GM21717 (cell line): ENCODE measurements around the gene IL1RAP.

Source experiments
- ATAC-seq: cut with Tn5 transposase; IDR thresholded peaks from one replicate; pipeline ENCODE4 v1.9.1; 2021; ENCODE audit warnings: mild to moderate bottlenecking, moderate library complexity; ENCODE audit not compliant: unreplicated experiment

The IL1RAP gene

DNA sequence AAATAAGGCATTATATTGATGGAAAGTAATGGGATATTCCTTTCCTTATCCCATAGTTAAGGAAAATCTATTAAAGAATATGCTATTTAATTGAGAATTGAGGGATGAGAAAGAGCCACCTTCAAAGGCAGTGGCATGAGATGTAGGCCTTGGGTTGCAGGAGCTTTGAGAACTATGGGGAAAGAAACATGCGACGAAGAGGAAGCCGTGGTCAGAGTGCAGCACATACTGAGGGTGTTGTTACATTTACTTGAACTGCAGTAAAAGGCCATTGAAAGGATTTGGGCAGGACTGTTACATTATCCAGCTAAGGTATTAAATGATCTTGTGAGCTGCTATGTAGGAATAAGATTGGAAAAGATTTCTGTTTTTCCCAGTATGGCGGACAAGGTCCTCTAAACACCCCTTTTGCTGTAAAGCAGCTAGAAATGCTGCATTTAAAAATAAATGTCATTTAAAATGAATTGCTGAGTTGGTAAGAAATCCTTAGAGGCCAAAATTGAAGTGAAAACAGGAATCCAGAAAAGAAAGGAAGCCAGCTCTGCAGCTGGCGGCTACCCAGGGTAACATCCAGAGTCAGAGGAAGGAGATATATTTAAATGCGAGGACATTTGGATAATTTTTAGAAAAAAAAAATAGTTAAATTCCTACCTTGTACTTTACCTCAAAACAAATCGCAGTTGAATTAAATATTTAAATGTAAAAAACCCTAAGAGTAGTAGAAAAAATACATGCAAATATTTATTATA is 61.7 kb downstream of the IL1RAP start:
- ATAC-seq: no peak

DNA sequence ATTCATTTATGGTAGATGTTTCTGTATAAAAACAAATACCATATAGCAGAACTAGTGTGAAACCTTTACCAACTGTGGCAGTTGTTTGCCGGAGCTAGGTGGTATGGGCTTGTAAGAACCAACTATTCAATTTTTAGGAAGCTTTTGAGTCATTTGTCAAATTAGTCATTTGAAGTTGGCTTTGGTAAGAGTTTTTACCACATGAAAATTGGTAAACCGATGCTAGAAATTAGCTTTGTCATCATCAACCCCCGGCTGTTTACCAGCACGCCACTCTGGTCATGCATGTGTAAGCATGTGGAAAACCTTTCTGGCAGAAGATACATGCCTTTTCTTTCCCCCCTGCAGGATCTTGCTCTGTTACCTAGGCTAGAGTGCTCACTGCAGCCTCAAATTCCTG is 63.3 kb downstream of the IL1RAP start:
- ATAC-seq: no peak

DNA sequence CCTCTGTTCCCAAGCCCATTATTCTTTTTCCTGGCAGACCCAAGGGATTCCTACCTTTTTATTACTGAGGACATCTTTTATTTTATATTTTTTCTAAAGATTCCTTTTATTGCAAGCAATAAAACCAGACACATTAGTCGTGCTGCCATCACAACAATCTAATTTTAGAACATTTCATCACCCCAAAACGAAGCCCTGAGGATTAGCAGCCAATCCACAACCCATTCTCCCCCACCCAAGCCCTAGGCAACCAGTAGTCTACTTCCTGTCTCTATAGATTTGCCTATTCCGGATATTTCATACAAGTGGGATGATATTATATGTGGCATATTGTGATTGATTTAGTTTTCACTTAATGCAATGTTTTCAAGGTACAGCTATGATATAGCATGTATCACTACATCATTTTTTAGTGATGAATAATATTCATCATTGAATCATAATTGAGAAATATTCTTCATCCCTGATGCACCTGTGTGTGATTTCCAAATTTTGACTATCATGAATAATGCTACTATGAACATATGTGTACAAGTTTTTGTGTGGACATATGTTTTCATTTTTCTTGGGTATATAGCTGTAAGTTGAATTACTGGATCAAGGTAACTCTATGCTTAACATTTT is 65.7 kb downstream of the IL1RAP start:
- no peak for ATAC-seq

DNA sequence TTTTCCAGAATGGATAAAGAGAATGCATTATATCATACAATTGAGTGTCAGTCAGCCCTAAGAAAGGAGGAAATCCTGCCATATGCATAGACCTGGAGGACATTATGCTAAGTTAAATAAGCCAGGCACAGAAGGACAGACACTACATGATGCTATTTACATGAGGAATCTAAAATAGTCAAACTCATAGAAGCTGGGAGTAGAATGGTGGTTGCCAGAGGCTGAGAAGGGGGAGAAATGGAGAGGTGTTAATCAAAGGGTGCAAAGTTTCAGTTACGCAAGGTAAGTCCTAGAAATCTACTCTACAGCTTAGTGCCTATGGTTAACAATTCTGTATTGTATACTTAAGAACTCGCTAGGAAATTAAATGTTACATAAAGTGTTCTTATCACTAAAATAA is 66.5 kb downstream of the IL1RAP start:
- no peak for ATAC-seq

DNA sequence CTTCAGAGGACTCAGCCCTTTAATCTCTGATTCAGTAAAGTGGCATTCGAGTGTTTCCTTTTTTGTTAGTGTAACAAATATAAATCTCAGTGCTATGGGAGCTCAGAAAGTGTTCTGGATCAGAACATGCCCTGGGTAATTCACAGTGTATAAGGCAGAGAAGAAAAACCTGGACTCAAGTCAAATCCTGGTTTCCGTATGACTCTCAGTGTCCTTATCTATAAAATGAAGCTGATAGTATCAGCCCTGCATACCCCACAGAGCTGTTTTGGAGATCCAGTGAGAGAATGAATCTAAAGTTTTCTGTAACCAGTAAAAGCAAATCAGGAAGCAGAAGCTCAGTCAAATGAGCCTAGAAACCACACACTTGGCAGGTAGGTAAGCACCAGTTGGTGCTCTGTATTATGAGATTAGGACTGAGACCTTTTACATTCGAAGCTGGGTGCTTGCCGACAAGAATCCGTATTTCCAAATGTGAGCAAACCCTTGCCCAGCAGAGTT is 67.2 kb downstream of the IL1RAP start:
- ATAC-seq: no peak

DNA sequence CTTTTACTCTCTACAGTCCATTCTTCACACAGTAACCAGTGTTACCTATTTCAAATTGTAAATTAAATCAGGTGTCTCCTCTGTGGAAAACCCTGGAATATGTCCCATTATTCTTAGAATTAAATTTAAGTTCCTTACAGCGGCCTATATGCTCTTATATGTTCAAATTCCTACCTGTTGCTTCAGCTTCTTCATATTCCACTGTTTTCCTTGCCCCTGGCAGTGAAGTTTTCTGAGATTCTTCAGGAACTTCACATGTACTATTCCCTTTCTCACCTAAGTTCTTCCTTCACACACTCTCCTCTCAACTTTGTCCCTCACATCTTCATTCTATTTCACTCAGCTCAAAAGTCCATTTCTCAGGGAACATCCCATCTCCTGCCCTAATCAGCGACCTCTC is 68.8 kb downstream of the IL1RAP start:
- ATAC-seq: no peak

DNA sequence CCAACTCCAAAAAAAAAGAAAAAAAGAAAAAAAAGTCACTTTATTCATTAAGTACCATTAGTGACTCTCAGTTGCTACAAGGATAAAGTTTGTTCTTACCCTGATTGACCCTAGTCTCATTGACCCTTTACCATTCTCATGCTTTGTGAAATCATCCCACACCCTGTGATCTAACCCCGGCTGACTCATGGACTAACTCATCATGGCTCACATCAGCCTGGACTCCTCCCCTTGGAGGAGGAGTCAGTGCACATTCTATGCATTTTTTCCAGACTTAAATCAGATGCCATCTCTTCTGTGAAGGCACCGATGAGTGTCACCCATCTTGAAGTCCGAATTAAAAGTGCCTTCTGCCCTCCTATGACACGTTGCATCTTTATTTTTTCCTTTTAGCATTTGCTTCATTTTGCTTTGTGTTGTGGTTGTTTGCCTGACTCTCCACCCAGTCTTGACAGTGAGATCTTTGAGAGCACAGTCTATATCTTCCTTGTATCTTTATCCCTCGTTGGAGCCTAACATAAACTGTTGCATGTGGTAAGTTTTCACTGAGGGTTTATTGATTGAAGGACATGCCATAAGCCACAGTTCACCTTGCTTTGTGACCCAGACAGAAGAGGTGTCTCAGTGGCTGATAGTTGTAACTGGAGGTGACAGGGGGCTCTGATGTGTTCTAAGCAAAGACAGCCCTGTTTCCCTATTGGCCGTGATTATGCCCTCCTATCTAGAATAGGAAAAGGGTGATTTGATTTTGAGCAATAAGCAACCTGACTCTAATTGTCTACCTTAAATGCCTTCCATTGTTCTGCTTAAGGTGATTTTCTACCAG is 72.1 kb downstream of the IL1RAP start:
- ATAC-seq: no peak

DNA sequence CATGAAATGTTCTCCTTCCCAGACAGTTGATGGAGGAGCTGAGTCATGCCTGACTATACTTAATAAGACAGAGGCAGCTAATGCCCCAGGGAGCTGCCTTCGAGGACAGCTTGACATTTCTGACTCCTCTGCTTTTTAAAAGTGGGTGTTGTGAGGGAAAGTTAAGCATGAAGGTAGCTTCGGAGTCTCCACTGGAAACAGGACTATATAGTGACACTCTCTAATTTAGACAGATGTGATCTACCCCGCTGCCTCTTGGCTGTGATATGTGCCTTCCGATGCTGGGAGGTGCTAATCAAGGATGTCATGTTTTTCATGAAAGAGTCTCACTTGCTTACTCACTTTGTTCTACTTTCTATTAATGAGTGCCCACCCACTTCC is 72.7 kb downstream of the IL1RAP start:
- ATAC-seq: peak; percentile 75

DNA sequence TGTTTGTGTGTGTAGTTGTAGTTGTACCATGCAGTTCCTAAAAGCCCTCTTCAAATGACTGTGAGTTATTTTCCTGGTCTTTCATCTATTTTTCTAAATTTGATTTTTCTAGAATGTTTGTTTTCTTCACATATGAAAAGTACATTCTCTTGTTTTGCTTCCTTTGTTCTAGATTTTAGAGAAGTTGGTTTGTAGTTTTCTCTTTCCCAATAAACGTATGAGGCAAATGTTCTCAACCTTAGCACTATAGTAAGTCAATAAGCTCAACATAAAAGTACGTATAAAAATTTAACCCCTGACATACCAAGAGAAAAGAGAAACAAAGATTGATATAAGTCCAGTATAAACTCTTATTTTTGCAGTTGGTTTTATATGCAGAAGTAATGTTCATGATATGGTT is 74.7 kb downstream of the IL1RAP start:
- ATAC-seq: no peak

DNA sequence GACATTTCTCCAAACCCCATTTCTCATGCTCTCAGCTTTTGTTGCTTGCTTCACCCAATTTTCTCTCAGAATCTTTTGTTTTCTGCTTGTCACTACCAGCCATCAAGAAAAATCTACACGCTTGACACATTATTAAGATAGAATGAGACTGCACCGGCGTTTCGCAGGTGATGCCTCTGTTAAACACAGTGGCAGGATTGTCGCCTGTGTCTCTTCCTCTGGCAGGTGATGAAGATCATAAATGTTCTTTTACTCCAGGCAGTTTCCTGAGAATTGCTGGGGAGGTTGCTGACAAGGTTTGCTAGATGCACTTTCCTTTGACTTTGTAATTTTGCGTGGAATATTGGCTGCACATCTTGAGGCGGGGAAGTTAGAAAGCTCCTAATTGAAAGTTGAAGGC is 75.4 kb downstream of the IL1RAP start:
- no peak for ATAC-seq

DNA sequence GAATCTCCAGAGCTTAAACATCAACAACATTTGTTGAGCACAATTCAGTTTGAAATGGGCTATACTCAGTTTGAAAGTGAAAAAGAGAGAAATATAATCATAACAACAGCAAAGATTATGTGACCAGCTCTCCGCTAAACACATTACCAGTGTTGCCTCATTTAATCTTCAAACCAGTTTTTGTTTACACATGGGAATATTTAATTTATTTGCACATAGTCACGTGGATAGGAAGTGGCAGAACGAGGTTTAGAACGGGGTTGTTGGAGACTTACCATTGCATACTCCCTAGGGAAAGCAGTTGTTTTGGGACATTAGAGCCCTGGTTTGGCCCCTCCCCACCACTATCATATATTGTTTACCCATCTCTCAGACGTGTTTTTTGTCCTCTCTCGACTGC is 77.2 kb downstream of the IL1RAP start:
- ATAC-seq: no peak

DNA sequence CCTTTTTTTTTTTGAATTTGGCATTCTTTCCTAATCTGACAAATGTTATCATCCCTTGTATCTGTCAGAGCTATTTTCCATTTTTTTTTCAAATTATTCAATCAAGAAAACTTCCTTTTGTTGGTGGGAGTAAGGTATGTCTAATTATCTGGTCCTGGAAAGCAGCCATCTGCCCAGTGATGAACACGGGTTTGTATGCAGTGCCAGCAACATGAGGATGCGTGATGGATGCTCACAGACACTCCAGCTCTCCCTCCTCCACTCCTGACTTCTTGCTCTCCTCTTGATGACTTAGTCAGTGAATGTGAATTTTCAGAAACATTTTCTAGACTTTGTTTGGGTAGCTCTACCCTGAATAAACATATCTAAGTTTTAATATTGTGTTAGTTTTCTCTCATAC is 79.2 kb downstream of the IL1RAP start:
- ATAC-seq: no peak

DNA sequence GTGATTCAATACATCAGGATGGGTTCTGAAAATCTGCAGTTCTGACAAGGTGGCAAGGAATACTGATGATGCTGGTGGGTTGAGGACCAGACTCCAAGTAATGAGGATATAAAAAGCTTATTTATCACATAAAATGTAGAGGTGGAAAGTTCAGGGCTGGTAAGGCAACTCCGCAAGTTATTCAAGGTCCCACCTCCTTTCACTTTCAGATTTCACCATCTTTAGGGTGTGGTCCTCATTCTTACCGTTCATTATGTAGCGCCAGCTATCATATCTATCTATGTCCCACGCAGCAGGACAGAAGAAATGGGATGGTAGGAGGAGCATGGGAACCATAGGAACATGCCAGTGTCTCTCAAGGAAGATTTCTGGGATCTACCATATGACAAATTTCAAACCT is 80.3 kb downstream of the IL1RAP start:
- no peak for ATAC-seq

DNA sequence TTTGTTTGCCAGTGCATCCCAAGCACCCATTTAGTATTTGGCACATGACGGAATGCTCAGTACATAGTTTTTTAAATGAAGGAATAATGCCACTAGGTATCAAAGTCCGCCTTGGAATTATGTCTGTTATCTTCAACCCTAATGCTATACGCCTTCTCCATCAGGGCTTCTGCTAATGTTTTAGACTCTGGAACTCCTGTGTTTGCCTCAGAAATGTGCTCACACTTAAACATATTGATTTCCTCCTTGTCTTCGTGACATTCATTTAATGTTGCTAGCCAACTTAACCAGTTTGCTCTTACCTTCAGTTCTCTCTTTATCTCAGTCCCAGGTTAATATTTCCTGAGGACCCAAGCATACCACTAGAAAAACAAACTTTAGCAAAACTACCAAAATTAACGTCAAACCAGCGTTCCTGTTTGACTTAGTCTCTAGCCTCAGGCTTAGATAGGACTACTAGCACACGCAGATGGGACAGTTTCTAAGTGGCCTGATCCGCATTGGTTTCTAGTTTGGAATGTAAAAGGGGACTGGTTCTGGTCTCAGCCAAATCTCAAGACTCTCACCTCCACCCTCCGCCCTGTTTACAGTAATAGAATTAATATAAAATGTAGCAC is 81.4 kb downstream of the IL1RAP start:
- no peak for ATAC-seq

DNA sequence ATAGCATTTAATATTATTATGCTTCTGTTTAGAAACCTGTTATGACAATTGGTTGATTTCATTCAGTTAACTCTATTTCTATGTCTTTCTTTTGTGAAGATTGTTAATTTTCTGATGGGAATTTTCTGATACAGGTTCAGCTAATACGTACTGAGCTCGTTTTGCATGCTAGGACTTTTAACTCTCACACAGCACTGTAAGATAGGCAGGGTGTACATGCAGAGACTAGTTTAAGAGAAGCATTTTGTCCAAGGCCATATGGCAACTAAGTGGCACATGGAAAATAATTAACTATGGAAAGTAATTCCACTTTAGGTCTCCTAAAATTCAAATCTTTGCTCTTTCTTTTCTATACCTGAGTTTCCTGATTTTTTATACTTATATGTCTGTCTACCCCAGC is 81.9 kb downstream of the IL1RAP start:
- no peak for ATAC-seq

DNA sequence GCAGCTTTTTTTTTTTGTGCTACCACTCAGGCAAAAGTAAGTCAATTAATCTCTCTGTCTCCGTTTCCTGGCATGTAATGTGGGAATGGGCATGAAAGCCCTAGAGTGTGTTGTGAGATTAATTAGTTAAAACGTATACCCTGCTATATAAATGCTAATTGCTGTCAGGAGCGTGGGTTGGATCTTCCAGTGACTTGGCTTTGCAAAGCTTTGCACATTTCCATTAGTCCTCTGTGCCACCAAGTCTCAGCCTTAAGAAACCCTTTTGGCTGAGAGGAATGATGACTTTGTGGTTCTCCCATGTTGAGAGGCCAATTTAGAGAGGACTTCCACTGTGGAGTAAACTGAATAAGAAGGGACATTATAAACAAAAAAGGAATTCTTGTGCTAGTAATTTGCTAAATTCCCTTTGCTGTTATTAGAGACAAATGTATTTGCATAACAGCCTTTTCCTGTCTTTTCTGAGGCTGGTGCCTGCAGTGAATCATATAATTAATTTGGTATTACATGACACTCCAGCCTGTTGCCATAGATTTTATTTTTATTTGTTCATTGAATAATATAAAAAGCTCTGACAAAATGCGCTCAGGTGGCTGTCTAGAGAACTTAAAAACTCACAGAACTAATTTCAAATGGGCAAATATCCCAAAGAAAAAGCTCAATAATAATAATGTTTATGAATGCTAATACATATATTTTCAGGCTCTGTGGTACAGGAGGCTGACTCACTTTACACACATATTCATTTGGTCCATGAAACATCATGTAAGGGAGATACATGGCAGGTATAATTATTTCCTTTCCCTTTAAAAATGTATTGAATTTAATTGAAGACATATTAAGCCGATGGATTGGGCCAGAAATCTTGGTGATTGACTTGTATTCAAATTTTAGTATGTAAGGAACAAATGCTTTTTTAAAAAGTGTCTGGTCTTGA is 82.7 kb downstream of the IL1RAP start:
- no peak for ATAC-seq

DNA sequence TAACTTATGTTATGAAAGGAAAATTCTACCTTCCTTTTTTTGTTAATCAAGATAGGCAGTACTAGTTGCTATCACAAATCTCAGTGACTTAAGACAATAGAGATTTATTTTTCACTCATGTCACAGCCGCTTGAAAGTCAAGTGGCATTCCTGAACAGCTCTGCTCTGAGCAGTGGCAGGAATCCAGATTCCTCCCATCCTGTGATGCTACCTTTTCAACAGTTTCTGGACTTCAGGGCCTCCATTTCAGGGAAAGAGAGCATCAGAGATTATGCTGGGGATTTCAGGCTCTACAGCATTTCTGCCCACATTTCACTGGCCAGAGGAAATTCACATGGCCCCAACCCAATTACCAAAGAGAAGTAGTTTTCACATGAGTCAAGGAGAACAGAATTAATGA is 83.4 kb downstream of the IL1RAP start:
- no peak for ATAC-seq

DNA sequence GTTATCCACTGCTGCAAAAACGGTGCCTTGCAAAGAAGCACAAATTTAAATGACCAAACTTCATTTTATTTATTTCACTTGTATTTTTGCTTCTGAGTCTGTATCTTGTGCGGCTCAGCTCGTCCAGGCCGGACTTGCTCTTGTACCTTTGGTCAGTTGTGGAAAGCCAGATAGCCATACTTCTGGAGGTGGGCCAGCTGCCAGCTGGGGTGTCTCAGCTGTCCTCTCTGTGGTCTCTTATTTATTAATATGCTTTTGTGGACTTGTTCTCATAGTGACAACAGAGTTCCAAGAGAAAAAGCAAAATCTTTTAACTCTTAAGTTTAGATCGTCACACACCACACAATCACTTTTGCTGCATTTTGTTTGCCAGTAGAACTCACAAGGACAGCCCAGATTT is 87.7 kb downstream of the IL1RAP start:
- ATAC-seq: no peak

DNA sequence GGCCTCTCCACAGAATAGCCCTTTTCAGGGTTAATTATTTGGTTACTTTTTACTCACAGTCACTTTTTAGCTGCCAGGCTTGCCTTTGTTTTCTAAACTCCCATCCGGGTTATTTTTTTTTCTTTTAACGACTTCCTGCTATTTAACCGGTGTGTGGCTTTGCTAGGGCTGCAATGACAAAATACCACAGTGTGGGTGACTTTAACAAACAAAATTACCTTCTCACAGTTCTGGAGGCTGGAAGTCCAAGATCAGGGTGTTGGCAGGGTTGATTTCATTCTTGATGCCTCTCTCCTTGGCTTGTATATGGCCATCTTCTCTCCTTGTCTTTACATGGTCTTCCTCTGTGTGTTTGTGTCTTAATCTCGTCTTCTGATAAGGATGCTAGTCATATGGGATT is 91.5 kb downstream of the IL1RAP start:
- ATAC-seq: no peak

DNA sequence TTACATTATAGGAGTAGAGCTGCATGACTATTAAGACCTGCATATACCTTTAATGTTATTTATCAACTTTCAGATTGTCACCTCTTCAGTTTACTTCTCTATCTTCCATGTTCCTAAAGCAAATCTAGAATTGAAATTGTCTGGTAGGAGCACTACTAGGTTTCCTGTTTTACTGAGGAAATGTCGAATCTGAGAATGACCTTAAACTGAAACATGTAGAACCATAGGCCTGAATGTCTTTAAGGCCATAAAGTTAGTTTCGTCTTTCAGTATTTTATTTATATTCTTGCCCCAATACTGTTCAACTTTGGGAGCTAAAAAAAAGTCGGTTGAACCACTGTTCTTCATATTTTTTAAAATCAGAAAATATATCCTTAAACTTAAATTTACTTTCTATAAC is 92.7 kb downstream of the IL1RAP start:
- no peak for ATAC-seq
